Endodermal cell (in vitro differentiated cells): ENCODE results near the gene ZNF610. TPM values are rescaled to one million over a fixed set of nuclear protein-coding genes. Genes with fewer than 3 reads are reported as not detected.
"Not testable (repeated sequence)": the region's sequence is repeated elsewhere in the genome, so short reads cannot be mapped to it uniquely, and the experiment has no call there.

Source experiments
- DNase-seq: peaks from one replicate; pipeline ENCODE4 v3.0.0-alpha.2; 2017
- H3K27ac ChIP-seq: 2 replicates; pipeline ENCODE4 v1.5.1; 2013; ENCODE audit warnings: mild to moderate bottlenecking, low read depth, low read length, moderate library complexity
- H3K27me3 ChIP-seq: 2 replicates; pipeline ENCODE4 v1.6.1; 2013; ENCODE audit warnings: mild to moderate bottlenecking, low read length, moderate library complexity; ENCODE audit not compliant: insufficient read depth, control insufficient read depth, poor library complexity, severe bottlenecking
- H3K36me3 ChIP-seq: 2 replicates; pipeline ENCODE4 v1.7.0; 2013; ENCODE audit warnings: mild to moderate bottlenecking, low read length, moderate library complexity; ENCODE audit not compliant: control insufficient read depth, insufficient read depth
- H3K4me1 ChIP-seq: one replicate; pipeline ENCODE4 v1.7.0; 2013; ENCODE audit warnings: low read length; ENCODE audit not compliant: control insufficient read depth, insufficient read depth
- H3K4me3 ChIP-seq: 2 replicates; pipeline ENCODE4 v1.5.1; 2013; ENCODE audit warnings: mild to moderate bottlenecking, low read length, moderate library complexity
- H3K9ac ChIP-seq: 2 replicates; pipeline ENCODE4 v1.6.1; 2013; ENCODE audit warnings: mild to moderate bottlenecking, low read length, moderate library complexity; ENCODE audit not compliant: poor library complexity, severe bottlenecking; ENCODE audit errors: extremely low read depth
- H3K9me3 ChIP-seq: 2 replicates; pipeline ENCODE4 v1.6.1; 2013; ENCODE audit warnings: mild to moderate bottlenecking, low read length, moderate library complexity; ENCODE audit not compliant: control insufficient read depth
- H3K27ac Mint-ChIP-seq: 2 replicates; pipeline ENCODE4 v1.8.0; 2020; ENCODE audit warnings: mixed read lengths
- H3K27me3 Mint-ChIP-seq: 2 replicates; pipeline ENCODE4 v1.8.0; 2021; ENCODE audit warnings: mild to moderate bottlenecking, mixed read lengths; ENCODE audit not compliant: insufficient read depth
- H3K36me3 Mint-ChIP-seq: 2 replicates; pipeline ENCODE4 v1.8.0; 2020; ENCODE audit warnings: low read depth, mixed read lengths
- H3K4me1 Mint-ChIP-seq: 2 replicates; pipeline ENCODE4 v1.8.0; 2020; ENCODE audit warnings: mixed read lengths
- H3K4me3 Mint-ChIP-seq: 2 replicates; pipeline ENCODE4 v1.8.0; 2020; ENCODE audit warnings: mild to moderate bottlenecking, moderate library complexity, mixed read lengths
- H3K9me3 Mint-ChIP-seq: 2 replicates; pipeline ENCODE4 v1.8.0; 2020; ENCODE audit warnings: mild to moderate bottlenecking, mixed read lengths
- CTCF ChIP-seq: fragments of 200-600 bp; sonication (generic); conservative IDR thresholded peaks from 2 replicates; pipeline ENCODE4 v1.5.0; 2021; ENCODE audit warnings: antibody characterized with exemption, mild to moderate bottlenecking
- WGBS, 2 experiments: methylation state at CpG; one replicate each; pipeline versions ENCODE4 v1.1.5 to v1.1.7; 2013; ENCODE audit warnings: missing lambda C conversion rate in 2 of 2, mixed read lengths in 1 of 2; ENCODE audit not compliant: insufficient coverage in 1 of 2, insufficient read length in 1 of 2; 5-methylcytosine and 5-hydroxymethylcytosine counted together
- total RNA-seq, 2 donors: library from RNA; stranded (reverse); fragmentation: NEBNext Ultra II Directional in 1 of 2; extraction: Animal tissue kit (Norgen Biotek cat#: 25700) in 1 of 2; gene quantifications; 2 replicates in 1 of 2; 3 replicates in 1 of 2; pipeline ENCODE4 v1.2.1, GENCODE V29; 2021

ZNF610 gene
- total RNA-seq, 2 donors from 2014 or later: 8.1 to 15.2 TPM

- Mint-ChIP-seq H3K36me3 (peaks cover 31% of the 10 kb centered on the region), H3K4me3 (peak overlapping the region; percentile 86), H3K27me3 (no peaks in the 10 kb centered on the region), H3K4me1 (peaks cover 21% of the 10 kb centered on the region), H3K27ac (peak overlapping the region; percentile 99), H3K9me3 (peaks cover 46% of the 10 kb centered on the region)
- H3K27ac ChIP-seq: no peak overlapping the region
- TF ChIP-seq CTCF: no peak
- WGBS, 2 experiments: 68 to 92% methylated on average over 6 to 8 of the region's 9 CpGs
- peaks cover 3% of the 10 kb centered on the region for H3K4me1 ChIP-seq
- H3K36me3 ChIP-seq: peaks cover 12% of the 10 kb centered on the region
- DNase-seq: no peak
- no peaks in the 10 kb centered on the region for H3K27me3 ChIP-seq
- H3K4me3 ChIP-seq: peak overlapping the region; percentile 98
- H3K9me3 ChIP-seq: peaks cover 59% of the 10 kb centered on the region
- peak overlapping the region; percentile 91 for H3K9ac ChIP-seq
Observed at GRCh38 chr19:52335768-52336116, 301 bp upstream of the ZNF610 start.

GRCh38 chr19:52336791-52337381 lies 843 bp downstream of the ZNF610 start:
- Histone ChIP-seq H3K36me3 (peaks cover 12% of the 10 kb centered on the region), H3K27me3 (no peaks in the 10 kb centered on the region), H3K27ac (peak overlapping the region; percentile 97), H3K4me1 (peaks cover 3% of the 10 kb centered on the region), H3K9ac (peak overlapping the region; percentile 91), H3K9me3 (peaks cover 53% of the 10 kb centered on the region), H3K4me3 (peak overlapping the region; percentile 98)
- Mint-ChIP-seq H3K4me1 (peaks cover 21% of the 10 kb centered on the region), H3K36me3 (peaks cover 32% of the 10 kb centered on the region), H3K9me3 (peaks cover 35% of the 10 kb centered on the region), H3K4me3 (peak overlapping the region; percentile 86), H3K27ac (peak overlapping the region; percentile 99), H3K27me3 (no peaks in the 10 kb centered on the region)
- no peak for TF ChIP-seq CTCF
- no peak for DNase-seq
- WGBS, 2 experiments: 10 to 20% methylated on average over 3 to 9 of the region's 9 CpGs

GRCh38 chr19:52339022-52339421 lies 3.0 kb downstream of the ZNF610 start:
- 66 to 100% methylated on average over 1 to 3 of the region's 3 CpGs for WGBS, 2 experiments
- Mint-ChIP-seq H3K27ac (peak overlapping the region; percentile 92), H3K4me3 (peak overlapping the region; percentile 86)

GRCh38 chr19:52343548-52343947 lies 7.5 kb downstream of the ZNF610 start:
- Histone ChIP-seq H3K36me3 (peaks cover 22% of the 10 kb centered on the region), H3K9ac (no peak overlapping the region), H3K27ac (no peak overlapping the region), H3K9me3 (peaks cover 25% of the 10 kb centered on the region), H3K4me1 (no peaks in the 10 kb centered on the region), H3K27me3 (no peaks in the 10 kb centered on the region), H3K4me3 (no peak overlapping the region)
- Mint-ChIP-seq H3K27ac (no peak overlapping the region), H3K4me1 (peaks cover 8% of the 10 kb centered on the region), H3K4me3 (no peak overlapping the region), H3K9me3 (peaks cover 3% of the 10 kb centered on the region), H3K36me3 (peaks cover 40% of the 10 kb centered on the region), H3K27me3 (no peaks in the 10 kb centered on the region)
- WGBS, 2 experiments: 43 to 45% methylated on average over 8 of the region's 8 CpGs
- peak; percentile 87 for TF ChIP-seq CTCF
- peak; percentile 91 for DNase-seq

More at GRCh38 chr19:52339022-52339421, 3.0 kb downstream of the ZNF610 start:
- not testable (repeated sequence) for H3K4me1 ChIP-seq, H3K27me3 Mint-ChIP-seq, H3K27me3 ChIP-seq, H3K27ac ChIP-seq, H3K9ac ChIP-seq
- Histone ChIP-seq H3K36me3 (peaks cover 12% of the 10 kb centered on the region), H3K9me3 (peaks cover 37% of the 10 kb centered on the region), H3K4me3 (peak overlapping the region; percentile 98)
- H3K9me3 Mint-ChIP-seq: peaks cover 16% of the 10 kb centered on the region
- H3K36me3 Mint-ChIP-seq: peaks cover 28% of the 10 kb centered on the region
- peaks cover 23% of the 10 kb centered on the region for H3K4me1 Mint-ChIP-seq
- peak; percentile 55 for DNase-seq
